GM04504 (cell line): ENCODE measurements around the gene MITF.
"Not testable (repeated sequence)": the region's sequence is repeated elsewhere in the genome, so short reads cannot be mapped to it uniquely, and the experiment has no call there.

Experiments
- DNase-seq: peaks from one replicate; pipeline ENCODE4 v3.0.0-alpha.2; 2012; ENCODE audit warnings: low read depth

The MITF gene

GRCh38 chr3:69876073-69876472, 136.8 kb downstream of the MITF start:
- DNase-seq, result no peak

GRCh38 chr3:69878254-69878653, 139.0 kb downstream of the MITF start:
- no peak for DNase-seq

GRCh38 chr3:69879051-69879450, 139.8 kb downstream of the MITF start:
- DNase-seq, result no peak

GRCh38 chr3:69880069-69880640, 140.9 kb downstream of the MITF start:
- no peak for DNase-seq

GRCh38 chr3:69881051-69881450, 141.8 kb downstream of the MITF start:
- no peak for DNase-seq

GRCh38 chr3:69881756-69882428, 142.6 kb downstream of the MITF start:
- no peak for DNase-seq

GRCh38 chr3:69882560-69882959, 143.3 kb downstream of the MITF start:
- no peak for DNase-seq

- DNase-seq, result no peak
These were observed 149.0 kb downstream of the MITF start for GRCh38 chr3:69888040-69888942.

GRCh38 chr3:69888943-69889315, 149.7 kb downstream of the MITF start:
- DNase-seq, result no peak

GRCh38 chr3:69890084-69890483, 150.8 kb downstream of the MITF start:
- DNase-seq, result no peak

- DNase-seq, result no peak
These were observed 151.4 kb downstream of the MITF start for GRCh38 chr3:69890691-69891090.

- no peak for DNase-seq
These were observed 153.4 kb downstream of the MITF start for GRCh38 chr3:69892706-69893105.

- no peak for DNase-seq
These were observed 154.0 kb downstream of the MITF start for GRCh38 chr3:69893274-69893673.

GRCh38 chr3:69896095-69896494, 156.8 kb downstream of the MITF start:
- DNase-seq, result no peak

- no peak for DNase-seq
These were observed 161.1 kb downstream of the MITF start for GRCh38 chr3:69900331-69900730.

- no peak for DNase-seq
These were observed 162.5 kb downstream of the MITF start for GRCh38 chr3:69901802-69902201.

GRCh38 chr3:69902386-69902785, 163.1 kb downstream of the MITF start:
- no peak for DNase-seq

- DNase-seq, result no peak
These were observed 167.2 kb downstream of the MITF start for GRCh38 chr3:69906351-69906966.

GRCh38 chr3:69907554-69907953, 168.3 kb downstream of the MITF start:
- DNase-seq, result no peak

- DNase-seq, result not testable (repeated sequence)
These were observed 170.6 kb downstream of the MITF start for GRCh38 chr3:69909859-69910258.

GRCh38 chr3:69913422-69913821, 174.2 kb downstream of the MITF start:
- DNase-seq, result no peak

- DNase-seq, result no peak
These were observed 175.1 kb downstream of the MITF start for GRCh38 chr3:69914395-69914794.

- DNase-seq, result no peak
These were observed 176.5 kb downstream of the MITF start for GRCh38 chr3:69915726-69916125.
